ENCODE results near the gene SUPT5H. TPM values are rescaled to one million over a fixed set of nuclear protein-coding genes. Genes with fewer than 3 reads are reported as not detected.
A peak's percentile ranks its signal among the peaks of the same experiment; 100 is the strongest.

The SUPT5H gene
- total RNA-seq, 1 donor from 2014 or later: 142 TPM

DNA sequence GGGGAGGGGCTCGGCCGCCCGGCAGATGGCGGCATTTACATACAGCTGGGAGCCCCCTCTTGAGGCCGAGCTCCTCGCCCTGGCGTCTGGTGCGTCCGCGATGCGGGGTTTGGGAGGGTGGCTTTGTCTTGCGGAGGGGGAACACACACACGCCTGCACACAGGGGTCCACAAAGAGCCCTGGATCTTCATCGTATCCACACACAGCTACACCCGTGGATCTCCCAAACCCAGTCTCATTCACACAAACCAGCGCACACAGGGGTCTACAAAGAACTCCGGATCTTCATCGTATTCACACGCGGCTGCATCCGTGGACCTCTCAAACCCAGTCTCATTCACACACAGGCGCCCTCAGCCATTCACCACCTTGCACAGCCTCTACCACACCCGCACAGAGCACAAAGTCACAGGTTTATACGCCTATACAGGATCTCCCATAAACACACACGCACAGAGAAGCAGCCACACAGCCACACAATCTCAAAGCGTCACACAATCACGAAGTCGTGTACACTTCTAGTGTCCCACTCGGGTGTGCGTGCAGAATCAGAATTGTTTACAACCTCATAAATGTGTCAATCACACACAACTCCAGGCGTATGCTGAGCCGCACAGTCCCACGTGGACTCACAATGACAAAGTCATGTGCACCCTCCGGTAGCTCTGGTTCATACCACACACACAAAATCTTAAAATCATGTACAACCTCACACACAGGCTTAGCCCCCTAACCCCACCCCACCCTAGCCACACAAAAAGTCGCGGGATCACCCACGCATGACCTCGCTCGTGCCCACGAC lies 52.8 kb downstream of the SUPT5H start:
- Mint-ChIP-seq H3K27ac (peak overlapping the region; percentile 67), H3K4me3 (peak overlapping the region; percentile 78)

GRCh38 chr19:39498798-39499642 lies 53.6 kb downstream of the SUPT5H start, which contains the start of gene DLL3:
DLL3 (plus strand) TSS chr19:39498947; CDS start chr19:39498975, 28 bp downstream.
- Mint-ChIP-seq H3K27me3 (peaks cover 66% of the 10 kb centered on the region), H3K27ac (peak within 1 kb of the TSS; percentile 67), H3K4me1 (ENCODE audit: unreplicated experiment) (peaks cover 9% of the 10 kb centered on the region), H3K36me3 (peaks cover 3% of the 10 kb centered on the region), H3K4me3 (peak within 1 kb of the TSS; percentile 78), H3K9me3 (no peaks in the 10 kb centered on the region)
- TF ChIP-seq, protein P1, sequence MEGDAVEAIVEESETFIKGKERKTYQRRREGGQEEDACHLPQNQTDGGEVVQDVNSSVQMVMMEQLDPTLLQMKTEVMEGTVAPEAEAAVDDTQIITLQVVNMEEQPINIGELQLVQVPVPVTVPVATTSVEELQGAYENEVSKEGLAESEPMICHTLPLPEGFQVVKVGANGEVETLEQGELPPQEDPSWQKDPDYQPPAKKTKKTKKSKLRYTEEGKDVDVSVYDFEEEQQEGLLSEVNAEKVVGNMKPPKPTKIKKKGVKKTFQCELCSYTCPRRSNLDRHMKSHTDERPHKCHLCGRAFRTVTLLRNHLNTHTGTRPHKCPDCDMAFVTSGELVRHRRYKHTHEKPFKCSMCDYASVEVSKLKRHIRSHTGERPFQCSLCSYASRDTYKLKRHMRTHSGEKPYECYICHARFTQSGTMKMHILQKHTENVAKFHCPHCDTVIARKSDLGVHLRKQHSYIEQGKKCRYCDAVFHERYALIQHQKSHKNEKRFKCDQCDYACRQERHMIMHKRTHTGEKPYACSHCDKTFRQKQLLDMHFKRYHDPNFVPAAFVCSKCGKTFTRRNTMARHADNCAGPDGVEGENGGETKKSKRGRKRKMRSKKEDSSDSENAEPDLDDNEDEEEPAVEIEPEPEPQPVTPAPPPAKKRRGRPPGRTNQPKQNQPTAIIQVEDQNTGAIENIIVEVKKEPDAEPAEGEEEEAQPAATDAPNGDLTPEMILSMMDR (conservative IDR thresholded peaks at IDR 0.05): no peak
- DNase-seq (ENCODE audit: extremely low spot score, unreplicated experiment): peak; percentile 69

More for the DNA sequence above, 52.8 kb downstream of the SUPT5H start:
- TF ChIP-seq, protein P1 (conservative IDR thresholded peaks at IDR 0.05): peak; percentile 51
- peak; percentile 82 for DNase-seq (ENCODE audit: extremely low spot score, unreplicated experiment)
- Mint-ChIP-seq H3K27me3 (peaks cover 58% of the 10 kb centered on the region), H3K9me3 (no peaks in the 10 kb centered on the region), H3K4me1 (ENCODE audit: unreplicated experiment) (peaks cover 9% of the 10 kb centered on the region), H3K36me3 (peaks cover 3% of the 10 kb centered on the region)

DNA sequence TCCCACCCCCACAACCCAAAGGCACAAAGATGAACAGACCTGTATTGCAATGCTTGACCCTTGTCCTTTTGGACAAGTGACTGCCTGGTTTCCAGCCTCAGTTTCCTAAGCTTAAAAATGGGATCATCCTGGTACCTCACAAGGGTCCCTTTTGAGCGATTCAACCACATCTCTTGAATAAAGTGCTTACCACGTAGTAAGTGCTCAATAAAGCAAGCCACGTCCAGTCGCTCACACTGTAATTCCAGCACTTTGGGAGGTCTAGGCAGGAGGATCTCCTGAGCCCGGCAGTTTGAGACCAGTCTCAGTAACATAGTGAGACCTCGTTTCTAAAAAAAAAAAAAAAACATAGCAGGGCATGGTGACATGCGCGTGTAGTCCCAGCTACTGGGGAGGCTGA lies 54.5 kb downstream of the SUPT5H start:
- H3K4me3 Mint-ChIP-seq: peak overlapping the region; percentile 23
- H3K27ac Mint-ChIP-seq: no peak overlapping the region
- H3K27me3 Mint-ChIP-seq: peaks cover 75% of the 10 kb centered on the region
- H3K36me3 Mint-ChIP-seq: peaks cover 3% of the 10 kb centered on the region
- TF ChIP-seq, protein P1 (conservative IDR thresholded peaks at IDR 0.05): no peak
- DNase-seq (ENCODE audit: extremely low spot score, unreplicated experiment): no peak
- peaks cover 9% of the 10 kb centered on the region for H3K4me1 Mint-ChIP-seq (ENCODE audit: unreplicated experiment)
- H3K9me3 Mint-ChIP-seq: no peaks in the 10 kb centered on the region

GRCh38 chr19:39500543-39500942 lies 55.2 kb downstream of the SUPT5H start:
- Mint-ChIP-seq H3K9me3 (no peaks in the 10 kb centered on the region), H3K27ac (no peak overlapping the region), H3K36me3 (peaks cover 3% of the 10 kb centered on the region), H3K27me3 (peaks cover 81% of the 10 kb centered on the region), H3K4me1 (ENCODE audit: unreplicated experiment) (peaks cover 9% of the 10 kb centered on the region), H3K4me3 (peak overlapping the region; percentile 52)
- TF ChIP-seq, protein P1 (conservative IDR thresholded peaks at IDR 0.05): no peak
- DNase-seq (ENCODE audit: extremely low spot score, unreplicated experiment): no peak

DNA sequence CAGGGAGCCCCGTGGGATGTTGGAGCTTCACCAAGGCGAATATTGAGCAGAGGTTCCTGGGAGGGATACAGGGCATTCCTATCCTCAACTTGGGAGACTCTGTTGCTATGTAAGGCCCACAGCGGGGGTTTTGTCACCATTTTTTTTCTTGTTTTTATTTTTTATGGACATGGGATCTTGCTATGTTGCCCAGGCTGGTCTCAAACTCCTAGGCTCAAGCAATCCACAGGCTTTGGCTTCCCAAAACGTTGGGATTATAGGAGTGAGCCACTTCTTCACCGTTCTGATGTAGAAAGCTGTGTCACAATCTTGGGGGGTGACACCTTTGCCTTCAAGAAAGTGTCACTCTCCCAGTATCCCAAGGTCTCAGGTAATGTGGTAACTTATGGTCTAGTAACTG lies 56.0 kb downstream of the SUPT5H start:
- Mint-ChIP-seq H3K4me1 (ENCODE audit: unreplicated experiment) (peaks cover 9% of the 10 kb centered on the region), H3K4me3 (no peak overlapping the region), H3K27ac (no peak overlapping the region), H3K36me3 (peaks cover 3% of the 10 kb centered on the region), H3K9me3 (no peaks in the 10 kb centered on the region), H3K27me3 (peaks cover 82% of the 10 kb centered on the region)
- DNase-seq (ENCODE audit: extremely low spot score, unreplicated experiment): no peak
- TF ChIP-seq, protein P1 (conservative IDR thresholded peaks at IDR 0.05): no peak

All from type B pancreatic cell (in vitro differentiated cells).